ENCODE data around the gene IP6K3.

The IP6K3 gene

GRCh38 chr6:33772082-33772830 is 25.6 kb upstream of the IP6K3 start:
- DNase-seq (ENCODE audit: low spot score): no peak
- no peak for TF ChIP-seq CTCF (IDR thresholded peaks at IDR 0.05; ENCODE audit: borderline replicate concordance, control extremely low read depth, extremely low read depth, insufficient read depth, missing control alignments)
- in situ Hi-C loops (cut with MboI; ENCODE audit: low sequenced_read_pairs, unreplicated experiment): no loop called here

- TF ChIP-seq CTCF (IDR thresholded peaks at IDR 0.05; ENCODE audit: borderline replicate concordance, control extremely low read depth, extremely low read depth, insufficient read depth, missing control alignments): peak; percentile 94
- in situ Hi-C loops (cut with MboI; ENCODE audit: low sequenced_read_pairs, unreplicated experiment): no loop called here
- peak; percentile 89 for DNase-seq (ENCODE audit: low spot score)
Measured at GRCh38 chr6:33771146-33772081, 24.7 kb upstream of the IP6K3 start.

GRCh38 chr6:33770833-33771145 is 24.1 kb upstream of the IP6K3 start:
- TF ChIP-seq CTCF (IDR thresholded peaks at IDR 0.05; ENCODE audit: borderline replicate concordance, control extremely low read depth, extremely low read depth, insufficient read depth, missing control alignments): no peak
- in situ Hi-C loops (cut with MboI; ENCODE audit: low sequenced_read_pairs, unreplicated experiment): no loop called here
- no peak for DNase-seq (ENCODE audit: low spot score)

- no peak for TF ChIP-seq CTCF (IDR thresholded peaks at IDR 0.05; ENCODE audit: borderline replicate concordance, control extremely low read depth, extremely low read depth, insufficient read depth, missing control alignments)
- in situ Hi-C loops (cut with MboI; ENCODE audit: low sequenced_read_pairs, unreplicated experiment): no loop called here
- DNase-seq (ENCODE audit: low spot score): no peak
Measured at GRCh38 chr6:33770124-33770832, 23.6 kb upstream of the IP6K3 start.

- TF ChIP-seq CTCF (IDR thresholded peaks at IDR 0.05; ENCODE audit: borderline replicate concordance, control extremely low read depth, extremely low read depth, insufficient read depth, missing control alignments): no peak
- DNase-seq (ENCODE audit: low spot score): no peak
- in situ Hi-C loops (cut with MboI; ENCODE audit: low sequenced_read_pairs, unreplicated experiment): loop anchor here (10.0 kb wide), 1 partner anchor 375 kb away; the partner anchor contains the start of gene GRM4
Measured at GRCh38 chr6:33769248-33769821, 22.6 kb upstream of the IP6K3 start.

- TF ChIP-seq CTCF (IDR thresholded peaks at IDR 0.05; ENCODE audit: borderline replicate concordance, control extremely low read depth, extremely low read depth, insufficient read depth, missing control alignments): peak; percentile 74
- peak; percentile 85 for DNase-seq (ENCODE audit: low spot score)
- in situ Hi-C loops (cut with MboI; ENCODE audit: low sequenced_read_pairs, unreplicated experiment): loop anchor here (10.0 kb wide), 1 partner anchor 376 kb away; the partner anchor contains the start of gene GRM4
Measured at GRCh38 chr6:33768644-33769120, 22.0 kb upstream of the IP6K3 start.

Measured in GM13976 (cell line).